ENCODE results near the gene PTPRN2.
"Not testable (repeated sequence)": the region's sequence is repeated elsewhere in the genome, so short reads cannot be mapped to it uniquely, and the experiment has no call there.

PTPRN2 gene

DNA sequence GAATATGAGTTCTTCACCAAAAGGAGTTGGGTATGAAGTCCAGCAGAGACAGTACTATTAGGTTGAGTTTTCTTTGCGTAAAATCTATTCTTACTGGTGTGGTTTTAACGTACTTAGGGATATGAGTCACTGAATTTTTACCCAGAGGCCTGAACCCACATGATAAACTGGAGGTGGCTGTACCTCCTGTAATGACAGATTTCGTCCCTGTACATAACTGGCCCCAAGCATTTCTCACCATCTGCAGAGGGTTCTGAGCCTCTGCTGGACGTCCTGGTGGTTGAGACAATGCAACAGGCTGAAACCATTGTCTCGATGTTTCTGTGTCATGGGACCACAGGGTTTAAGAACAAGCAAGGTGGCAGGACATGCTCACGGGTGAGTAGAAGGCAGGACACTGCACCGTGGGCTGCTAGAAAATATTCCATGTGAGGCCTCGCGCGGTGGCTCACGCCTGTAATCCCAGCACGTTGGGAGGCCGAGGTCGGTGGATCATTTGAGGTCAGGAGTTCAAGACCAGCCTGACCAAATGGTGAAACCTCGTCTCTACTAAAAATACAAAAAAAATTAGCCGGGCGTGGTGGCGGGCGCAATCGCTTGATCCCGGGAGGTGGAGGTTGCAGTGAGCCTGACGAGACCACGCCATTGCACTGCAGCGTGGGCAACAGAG lies 1017.0 kb downstream of the PTPRN2 start:
- no peak for DNase-seq

DNA sequence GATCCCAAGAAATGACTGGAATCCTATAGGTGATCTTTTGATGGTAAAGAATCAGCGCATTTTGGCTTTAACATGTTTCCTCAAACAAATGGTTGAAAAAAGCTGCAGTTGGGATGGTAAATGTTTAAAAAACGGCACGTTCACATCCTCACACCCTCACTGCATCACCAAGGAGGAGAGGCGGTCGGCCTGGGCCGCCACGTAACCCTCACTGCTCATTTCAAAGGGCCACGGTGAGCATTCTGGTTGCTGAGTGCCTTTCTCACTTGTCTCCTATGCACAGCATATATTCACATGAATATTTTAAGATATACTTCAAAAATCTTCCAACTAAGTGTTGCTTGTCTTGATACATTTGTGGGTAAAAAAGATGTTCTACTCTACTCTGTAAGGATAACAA lies 1017.7 kb downstream of the PTPRN2 start:
- DNase-seq, result no peak

DNA sequence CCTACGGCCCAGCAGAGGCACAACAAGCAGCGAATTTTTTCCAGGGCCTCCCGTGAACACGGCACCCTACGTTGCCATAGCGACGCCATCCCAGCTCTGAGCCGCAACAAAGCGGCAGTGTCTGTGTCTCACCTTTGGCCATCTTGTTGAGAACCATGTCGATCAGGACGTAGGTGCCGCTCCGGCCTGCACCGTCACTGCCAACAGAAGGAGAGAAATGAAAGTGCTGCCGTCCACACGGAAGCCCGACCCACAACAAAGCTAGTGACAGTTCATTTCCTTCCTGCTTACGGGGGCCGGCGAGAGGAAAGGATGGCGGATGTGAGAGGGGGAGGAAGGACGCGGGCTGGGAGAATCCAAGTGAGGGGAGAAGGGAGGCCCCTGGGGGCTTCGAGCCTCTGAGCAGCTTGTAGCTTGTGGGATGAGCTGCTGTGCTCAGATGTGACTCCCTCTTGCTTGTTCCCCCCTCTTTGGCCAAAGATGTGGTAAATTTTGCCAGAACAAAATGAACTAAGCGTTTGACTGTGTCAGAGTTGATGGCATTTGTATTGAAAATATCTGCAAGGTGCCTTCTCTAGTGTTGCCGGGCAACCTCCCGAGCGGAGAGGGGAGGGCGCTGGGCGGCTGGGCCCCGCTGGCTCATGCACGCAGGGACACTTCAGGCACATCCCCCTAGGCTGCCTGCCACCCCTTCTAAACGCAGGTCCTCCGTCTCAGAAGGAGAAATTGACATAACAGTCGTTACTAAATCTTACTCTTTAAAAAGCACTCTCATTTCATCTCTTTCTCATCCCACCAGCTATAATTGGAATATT lies 1018.6 kb downstream of the PTPRN2 start:
- no peak for DNase-seq

DNA sequence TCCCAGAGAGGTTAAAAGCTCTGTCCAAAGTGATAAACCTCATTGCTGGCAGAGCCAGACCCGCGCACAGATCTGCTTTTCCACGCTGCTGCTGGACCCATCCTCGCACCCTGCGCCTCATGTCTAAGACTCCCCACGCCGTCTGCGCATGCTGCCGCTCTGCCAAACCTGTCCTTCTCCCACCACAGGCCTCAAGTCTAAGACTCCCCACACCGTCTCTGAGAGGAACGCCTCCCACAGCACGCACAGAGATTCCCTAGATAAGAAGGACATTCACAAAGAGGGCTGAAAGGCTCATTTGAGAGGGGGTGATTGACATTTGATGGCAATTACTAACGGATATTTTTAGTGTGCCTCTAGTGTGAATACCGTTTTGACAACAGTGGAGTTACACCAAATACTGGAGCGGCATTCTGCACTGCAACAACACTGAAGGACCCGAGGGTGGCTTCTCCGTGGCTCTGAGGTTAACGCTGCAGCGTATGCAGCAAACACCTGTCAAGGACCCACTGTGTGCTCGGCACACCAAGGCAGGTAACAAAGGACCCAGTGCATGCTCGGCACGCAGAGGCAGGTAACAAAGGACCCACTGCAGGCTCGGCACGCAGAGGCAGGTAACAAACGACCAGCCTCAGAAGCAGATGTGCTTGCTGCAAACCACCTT lies 1019.4 kb downstream of the PTPRN2 start:
- DNase-seq, result no peak

DNA sequence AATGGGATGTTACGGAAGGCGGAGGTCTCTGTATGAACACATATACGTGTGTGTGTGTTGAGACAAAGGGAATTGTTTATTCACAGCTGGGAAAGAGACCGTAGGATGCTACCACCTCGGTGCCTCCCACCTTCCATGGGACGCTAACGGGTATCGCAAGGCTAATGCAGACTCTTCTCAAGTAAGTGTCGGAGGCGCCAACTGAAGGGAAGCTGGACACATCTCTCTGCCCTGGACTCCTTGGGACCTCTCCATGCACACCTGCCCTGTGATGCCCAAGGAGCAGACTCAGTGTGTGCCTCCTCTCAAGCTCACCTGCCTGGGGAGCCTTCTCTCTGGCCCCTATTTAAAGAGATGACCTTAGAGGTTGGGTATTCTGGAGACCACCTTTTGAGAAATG lies 1020.0 kb downstream of the PTPRN2 start:
- DNase-seq, result no peak

DNA sequence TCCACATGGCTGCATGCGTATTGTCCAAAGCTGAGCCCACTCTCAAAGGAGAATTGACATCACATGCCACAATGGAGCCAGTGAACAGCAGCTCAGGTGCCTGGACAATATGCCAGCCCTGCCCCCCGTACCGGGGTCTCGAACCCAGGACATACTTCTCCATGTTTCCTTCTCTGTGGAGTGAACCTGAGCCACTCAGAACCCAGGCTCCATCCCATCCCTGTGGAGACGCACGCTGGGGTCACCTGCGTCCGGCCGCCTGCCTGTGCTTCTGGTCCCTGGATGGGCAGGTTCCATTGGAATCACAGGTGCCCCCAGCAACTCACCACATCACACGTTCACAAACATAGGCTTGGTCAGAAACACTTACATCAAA lies 1021.0 kb downstream of the PTPRN2 start:
- DNase-seq, result no peak

DNA sequence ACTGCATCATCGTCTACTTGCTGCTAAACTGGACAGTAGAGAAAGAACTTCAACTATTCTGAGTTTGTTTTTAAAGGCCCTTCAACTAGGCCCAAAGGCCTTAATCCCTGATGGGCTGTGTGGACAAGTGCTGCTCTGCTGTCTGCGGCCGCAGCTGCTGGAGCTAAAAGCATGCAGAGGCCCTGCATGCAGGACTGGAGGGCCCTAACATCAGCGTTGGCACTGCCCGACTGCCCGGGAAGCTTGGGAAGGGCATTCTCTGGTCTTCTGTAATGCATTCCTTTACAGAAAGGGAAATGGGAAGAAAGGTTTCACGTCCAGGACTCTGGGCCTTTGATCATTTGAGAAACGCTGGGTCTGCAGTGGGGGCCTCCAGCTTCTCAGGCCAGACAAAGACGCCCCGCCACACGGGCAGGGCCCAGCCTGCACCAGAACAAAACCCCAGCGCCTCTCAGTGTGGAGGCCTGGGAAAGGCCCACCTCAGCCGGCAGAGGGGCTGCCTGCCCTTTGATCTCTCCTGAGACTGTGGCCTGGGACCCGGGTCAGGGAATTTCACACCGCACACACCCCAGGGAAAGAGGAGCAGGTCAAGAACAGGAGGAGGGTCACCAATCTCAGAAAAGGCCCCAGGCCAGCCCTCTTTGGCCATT lies 1021.5 kb downstream of the PTPRN2 start:
- DNase-seq, result no peak

DNA sequence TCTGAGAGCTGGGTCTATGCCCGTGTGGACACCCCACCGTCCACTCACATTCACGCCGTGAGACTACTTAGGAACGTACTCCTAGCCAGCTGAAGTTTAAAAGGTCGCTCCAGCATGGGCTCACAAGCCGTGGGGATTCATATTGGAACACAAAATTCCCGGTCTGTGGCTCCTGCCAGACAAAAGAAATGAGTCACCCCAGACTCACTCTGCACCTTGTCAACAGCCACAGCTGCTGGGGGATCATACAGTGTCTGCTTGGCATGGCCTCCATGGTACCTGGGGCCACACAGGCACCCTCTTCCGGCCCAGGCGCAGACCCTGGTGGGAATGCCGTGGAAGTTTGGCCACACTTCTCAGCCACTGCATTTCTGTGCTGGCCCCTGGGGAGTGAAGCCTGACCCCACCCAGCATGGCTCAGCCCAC lies 1022.4 kb downstream of the PTPRN2 start:
- DNase-seq, result no peak

DNA sequence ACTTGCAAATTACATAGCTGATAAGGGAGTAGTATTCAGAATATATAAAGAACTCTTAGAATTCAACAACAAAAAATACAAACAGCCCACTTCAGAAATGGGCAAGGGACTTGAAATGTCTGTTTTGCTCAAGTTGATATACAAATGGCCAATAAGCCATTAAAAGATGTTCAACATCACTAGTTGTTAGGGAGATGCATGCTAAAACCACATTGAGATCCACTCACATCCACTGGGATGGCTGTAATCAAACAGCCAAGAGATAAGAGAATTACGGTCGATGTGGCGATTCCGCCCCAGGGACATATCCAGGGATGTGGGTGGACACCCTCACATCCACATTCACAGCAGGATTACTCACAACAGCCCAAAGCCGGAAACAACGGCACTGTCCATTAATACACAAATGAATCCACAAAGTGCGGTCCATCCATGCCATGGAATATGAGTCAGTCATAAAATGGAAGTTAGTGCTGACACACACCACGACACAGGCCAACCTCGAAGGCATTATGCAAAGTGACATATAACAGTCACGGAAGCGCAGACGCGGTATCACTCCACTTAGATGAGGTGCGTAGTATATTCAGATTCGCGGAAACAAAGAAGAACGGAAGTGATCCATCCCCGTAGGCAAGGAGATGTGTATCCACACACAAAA lies 1023.0 kb downstream of the PTPRN2 start:
- DNase-seq, result no peak

DNA sequence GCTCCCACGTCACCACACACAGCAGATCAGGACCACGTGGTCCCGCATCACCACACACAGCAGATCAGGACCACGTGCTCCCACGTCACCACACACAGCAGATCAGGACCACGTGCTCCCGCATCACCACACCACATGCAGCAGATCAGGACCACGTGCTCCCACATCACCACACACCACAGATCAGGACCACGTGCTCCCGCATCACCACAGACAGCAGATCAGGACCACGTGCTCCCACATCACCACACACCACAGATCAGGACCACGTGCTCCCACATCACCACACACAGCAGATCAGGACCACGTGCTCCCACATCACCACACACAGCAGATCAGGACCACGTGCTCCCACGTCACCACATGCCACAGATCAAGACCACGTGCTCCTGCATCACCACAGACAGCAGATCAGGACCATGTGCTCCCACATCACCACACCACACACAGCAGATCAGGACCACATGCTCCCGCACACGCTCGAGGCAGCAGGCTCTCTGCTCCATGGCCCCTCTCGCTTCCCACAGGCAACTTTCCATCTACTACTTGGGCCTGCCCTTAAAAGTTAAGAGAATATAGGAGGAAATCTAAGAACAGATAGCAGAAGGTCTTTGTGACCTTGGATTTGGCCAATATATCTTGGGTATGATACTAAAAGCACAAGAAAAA lies 1024.0 kb downstream of the PTPRN2 start:
- DNase-seq, result not testable (repeated sequence)

DNA sequence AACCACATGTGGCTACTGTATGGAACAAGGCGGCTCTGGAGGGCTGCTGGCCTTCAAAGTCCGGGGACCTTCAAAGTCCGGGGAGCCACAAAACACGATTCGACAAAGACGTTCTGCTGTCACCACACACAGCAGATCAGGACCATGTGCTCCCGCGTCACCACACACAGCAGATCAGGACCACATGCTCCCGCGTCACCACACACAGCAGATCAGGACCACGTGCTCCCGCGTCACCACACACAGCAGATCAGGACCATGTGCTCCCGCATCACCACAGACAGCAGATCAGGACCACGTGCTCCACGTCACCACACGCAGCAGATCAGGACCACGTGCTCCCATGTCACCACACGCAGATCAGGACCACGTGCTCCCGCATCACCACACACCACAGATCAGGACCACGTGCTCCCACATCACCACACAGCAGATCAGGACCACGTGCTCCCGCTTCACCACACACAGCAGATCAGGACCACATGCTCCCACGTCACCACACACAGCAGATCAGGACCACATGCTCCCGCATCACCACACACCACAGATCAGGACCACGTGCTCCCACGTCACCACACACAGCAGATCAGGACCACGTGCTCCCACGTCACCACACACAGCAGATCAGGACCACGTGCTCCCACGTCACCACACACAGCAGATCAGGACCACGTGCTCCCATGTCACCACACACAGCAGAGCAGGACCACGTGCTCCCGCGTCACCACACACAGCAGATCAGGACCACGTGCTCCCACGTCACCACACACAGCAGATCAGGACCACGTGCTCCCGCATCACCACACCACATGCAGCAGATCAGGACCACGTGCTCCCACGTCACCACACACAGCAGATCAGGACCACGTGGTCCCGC lies 1024.9 kb downstream of the PTPRN2 start:
- not testable (repeated sequence) for DNase-seq

DNA sequence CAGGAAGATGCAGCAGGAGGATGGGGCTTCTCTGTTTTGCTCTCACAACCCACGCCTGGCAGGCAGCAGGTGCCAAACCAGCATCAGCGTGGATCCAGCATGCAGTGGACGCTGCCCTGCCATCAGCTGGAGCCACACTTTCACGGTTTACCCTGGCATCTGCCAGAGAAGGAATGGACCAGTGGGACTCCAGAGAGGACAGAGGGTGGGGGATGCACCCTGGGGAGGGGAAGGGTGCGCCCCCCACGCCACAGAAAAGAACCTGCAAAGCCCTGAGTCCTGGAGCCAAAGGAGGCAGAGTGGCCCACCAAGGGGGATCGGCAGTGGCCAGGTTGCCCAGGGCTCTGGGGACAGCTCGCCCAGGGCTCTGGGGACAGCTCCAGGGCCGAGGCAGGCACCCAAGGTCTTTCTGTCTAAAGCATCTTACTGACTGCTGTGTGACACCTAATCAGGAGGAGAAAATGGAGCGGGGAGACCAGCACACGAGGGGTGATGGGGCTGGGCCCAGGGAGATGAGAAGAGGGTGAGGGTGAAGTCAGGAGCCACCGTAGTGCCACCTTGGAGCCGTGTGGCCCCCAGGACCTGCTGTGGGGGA lies 1025.7 kb downstream of the PTPRN2 start:
- no peak for DNase-seq

DNA sequence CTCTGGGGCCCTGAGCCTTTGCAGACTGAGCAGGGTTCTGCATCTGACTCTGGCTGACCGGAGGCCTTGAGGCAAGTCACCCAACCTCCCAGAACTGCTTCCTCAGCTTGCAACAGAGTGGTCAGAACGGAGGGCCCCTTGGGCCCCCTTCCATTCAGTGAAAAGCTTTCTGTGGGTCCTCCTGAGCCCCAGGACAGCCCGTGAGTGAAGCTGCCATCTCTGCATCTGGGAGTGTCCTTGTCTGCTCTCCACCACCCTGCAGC lies 1026.2 kb downstream of the PTPRN2 start:
- no peak for DNase-seq

DNA sequence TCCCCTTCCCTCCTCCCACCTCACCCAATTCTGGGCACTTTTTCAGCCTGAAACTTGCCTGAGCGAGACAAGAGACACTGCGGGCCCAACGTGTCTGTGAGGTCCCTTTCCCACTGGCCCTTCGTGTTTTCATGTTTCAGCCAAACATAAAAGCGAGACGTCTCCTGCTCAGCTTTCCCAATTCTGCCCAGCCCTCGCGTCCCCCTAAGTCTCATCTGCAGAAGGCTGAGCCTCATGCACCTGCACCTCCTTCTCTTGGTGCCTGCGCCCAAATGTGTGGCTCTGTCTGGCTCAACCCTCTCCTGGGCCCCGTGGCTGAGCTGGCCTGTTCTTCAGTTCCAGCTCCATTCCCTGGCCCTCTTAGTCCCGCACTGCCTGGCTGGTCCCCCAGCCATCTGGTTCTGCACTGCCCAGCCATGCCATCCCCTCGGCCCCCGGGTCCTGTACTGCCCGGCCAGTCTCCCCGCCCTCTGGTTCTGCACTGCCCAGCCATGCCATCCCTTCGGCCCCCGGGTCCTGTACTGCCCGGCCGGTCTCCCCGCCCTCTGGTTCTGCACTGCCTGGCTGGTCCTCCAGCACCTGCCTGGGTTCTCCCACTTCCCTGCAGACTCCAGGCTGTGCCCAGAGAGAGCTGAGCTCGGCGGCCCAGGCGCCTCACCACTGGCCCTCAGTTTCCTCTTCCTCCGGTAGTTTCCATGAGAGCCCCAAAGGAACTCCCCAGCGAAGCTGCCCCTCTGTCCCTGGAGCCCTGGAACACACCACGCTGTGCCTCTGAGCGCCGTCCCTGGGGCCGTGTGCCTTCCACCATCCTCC lies 1026.7 kb downstream of the PTPRN2 start:
- no peak for DNase-seq

DNA sequence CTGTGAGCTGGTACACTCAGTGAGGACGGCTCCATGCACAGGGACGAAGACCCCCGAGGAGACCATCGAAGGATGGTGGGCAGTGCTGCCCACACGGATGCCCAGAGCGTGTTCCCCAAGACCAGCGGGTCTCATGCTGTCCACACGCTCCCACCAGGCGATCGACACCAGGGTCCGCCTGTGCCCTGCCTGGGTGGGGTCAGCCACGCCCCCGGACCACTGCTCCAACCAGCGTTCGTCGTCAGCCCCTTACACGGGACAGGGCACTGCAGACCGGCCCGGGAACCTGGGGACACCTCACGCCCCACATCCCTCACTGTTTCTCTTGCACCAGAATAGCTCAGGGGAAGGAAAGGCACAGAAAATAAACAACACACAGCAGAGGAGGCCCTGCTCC lies 1027.4 kb downstream of the PTPRN2 start:
- DNase-seq, result no peak

DNA sequence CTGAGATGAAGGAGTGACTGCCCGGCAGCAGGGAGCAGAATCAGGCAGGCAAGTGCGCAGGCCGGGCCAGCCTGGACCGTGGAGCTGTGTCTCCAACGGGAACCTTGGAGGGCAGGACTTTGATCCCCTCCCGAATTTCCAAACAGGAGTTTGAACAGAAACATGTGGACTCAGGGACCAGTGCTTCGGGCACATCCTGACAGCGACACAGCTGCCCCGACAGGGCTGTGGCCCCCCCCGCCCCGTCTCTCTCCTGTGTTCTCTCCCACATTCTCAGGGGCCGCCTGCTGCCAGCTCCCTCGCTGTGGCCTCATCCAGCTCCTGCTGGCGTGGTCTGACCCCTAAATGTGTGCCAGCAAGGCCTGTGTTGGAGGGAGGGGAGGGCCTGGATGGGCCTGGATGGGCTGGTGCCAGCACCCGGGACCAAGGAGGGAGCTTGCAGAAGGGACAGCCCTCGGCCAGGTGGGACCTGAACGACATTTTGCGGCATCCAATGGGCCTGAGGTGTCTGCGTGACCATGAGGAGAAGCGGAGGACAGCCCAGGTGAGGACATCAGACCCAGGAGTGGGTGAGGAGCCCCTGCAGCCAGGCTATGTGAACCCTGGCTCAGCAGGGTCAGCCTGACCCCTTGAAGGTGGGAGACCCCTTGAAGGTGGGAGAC lies 1027.9 kb downstream of the PTPRN2 start:
- no peak for DNase-seq

DNA sequence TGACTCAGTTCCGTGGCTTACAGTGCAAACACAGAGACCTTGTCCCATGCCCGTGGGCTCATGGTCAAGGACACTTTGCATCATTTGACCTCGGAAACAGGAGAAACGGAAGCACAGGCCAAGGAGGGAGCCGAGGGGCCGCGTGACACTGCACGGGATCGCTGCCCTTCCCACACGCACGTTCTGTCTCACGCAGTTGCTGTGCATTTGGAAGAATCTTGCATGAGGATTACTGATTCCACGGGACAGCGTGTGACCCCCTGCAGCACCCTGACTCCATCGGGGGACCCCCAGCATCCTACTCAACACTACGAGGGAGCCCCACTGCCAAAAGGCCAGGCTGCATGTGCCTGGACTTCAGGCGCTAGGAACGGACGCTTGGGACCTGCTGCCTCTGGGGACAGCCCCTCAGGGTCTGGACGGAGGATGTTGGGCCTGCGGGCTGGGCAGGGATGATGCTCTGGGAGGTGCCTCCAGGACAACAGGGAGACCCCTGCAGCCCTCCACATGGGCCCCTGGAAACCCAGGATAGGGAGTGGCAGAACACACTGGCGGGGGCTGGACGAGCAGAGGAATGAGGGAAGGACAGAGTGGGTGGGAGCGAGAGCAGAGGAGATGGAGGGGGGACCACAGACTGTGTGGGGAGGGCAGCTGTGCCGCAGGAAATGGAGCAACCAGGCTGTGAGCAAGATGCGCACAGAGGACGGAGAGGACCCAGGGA lies 1028.6 kb downstream of the PTPRN2 start:
- DNase-seq, result no peak

DNA sequence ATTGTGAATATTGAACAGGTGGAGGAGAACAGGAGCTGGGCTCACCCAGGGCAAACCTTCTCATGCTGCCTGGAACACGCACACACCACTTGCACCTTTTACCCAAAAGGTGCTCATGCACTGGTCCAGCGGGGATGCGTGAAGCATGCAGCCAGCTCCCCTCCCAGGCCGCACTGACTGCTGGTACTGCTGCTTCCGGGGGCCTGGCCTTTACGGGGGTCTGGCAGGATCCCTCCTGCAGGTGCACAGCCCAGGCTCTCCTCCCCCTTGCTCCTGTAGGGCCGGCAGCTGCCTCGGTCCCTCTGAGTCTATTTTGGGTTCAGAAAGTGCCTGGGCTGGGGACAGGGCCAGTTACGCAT lies 1029.1 kb downstream of the PTPRN2 start:
- no peak for DNase-seq

DNA sequence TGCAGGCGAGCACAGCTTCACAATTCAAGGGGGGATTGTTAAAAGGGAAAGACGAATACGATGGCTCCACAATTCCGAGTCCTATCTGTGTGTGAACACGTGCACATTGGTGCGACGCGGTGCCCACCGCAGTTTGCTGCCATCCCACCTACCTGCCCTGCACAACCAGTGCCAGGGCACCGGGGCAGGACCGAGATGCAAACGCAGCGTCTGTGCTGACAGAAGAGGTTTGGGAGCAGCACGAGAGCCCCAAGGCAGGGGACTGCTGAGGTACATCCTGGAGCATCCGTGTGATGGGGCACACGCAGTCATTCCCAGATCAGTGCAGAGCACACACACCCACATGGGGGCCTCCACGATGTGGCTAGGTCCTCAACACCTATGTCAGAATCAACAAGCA lies 1029.6 kb downstream of the PTPRN2 start:
- DNase-seq, result no peak
